MM.1S (cell line): ENCODE measurements around the gene TTLL6.

Experiments
- DNase-seq: peaks from one replicate; pipeline ENCODE4 v3.0.0-alpha.2; 2015
- H2AFZ ChIP-seq: fragments of 300-600 bp; sonication (generic); 2 replicates; pipeline ENCODE4 v1.6.0; 2016; ENCODE audit warnings: antibody characterized with exemption, low read length
- H3F3A ChIP-seq: fragments of 300-600 bp; sonication (generic); 2 replicates; pipeline ENCODE4 v1.6.1; 2016; ENCODE audit warnings: mild to moderate bottlenecking, antibody characterized with exemption, low read length, moderate library complexity, mixed read lengths; ENCODE audit not compliant: insufficient read depth
- H3K27ac ChIP-seq: fragments of 300-600 bp; sonication (generic); 2 replicates; pipeline ENCODE4 v1.5.1; 2016; ENCODE audit warnings: mild to moderate bottlenecking, low read length
- H3K27me3 ChIP-seq: fragments of 300-600 bp; sonication (generic); replicated peaks from 2 replicates; pipeline ENCODE4 v1.6.0; 2016; ENCODE audit warnings: low read length; ENCODE audit not compliant: insufficient read depth
- H3K36me3 ChIP-seq: fragments of 300-600 bp; sonication (generic); replicated peaks from 2 replicates; pipeline ENCODE4 v1.6.1; 2016; ENCODE audit warnings: mild to moderate bottlenecking, low read length, mixed read lengths; ENCODE audit not compliant: insufficient read depth
- H3K4me1 ChIP-seq: fragments of 300-600 bp; sonication (generic); 2 replicates; pipeline ENCODE4 v1.6.1; 2016; ENCODE audit warnings: low read length, mixed read lengths
- H3K4me2 ChIP-seq: fragments of 300-600 bp; sonication (generic); 2 replicates; pipeline ENCODE4 v1.6.0; 2016; ENCODE audit warnings: low read depth, low read length
- H3K4me3 ChIP-seq: fragments of 300-600 bp; sonication (generic); 2 replicates; pipeline ENCODE4 v1.5.1; 2016; ENCODE audit warnings: low read length, mixed read lengths
- H3K79me2 ChIP-seq: fragments of 300-600 bp; sonication (generic); 2 replicates; pipeline ENCODE4 v1.6.1; 2016; ENCODE audit warnings: mixed run types, low read length, mixed read lengths
- H3K9ac ChIP-seq: fragments of 300-600 bp; sonication (generic); 2 replicates; pipeline ENCODE4 v1.6.1; 2016; ENCODE audit warnings: low read length, mixed read lengths
- H3K9me2 ChIP-seq: fragments of 300-600 bp; sonication (generic); replicated peaks from 2 replicates; pipeline ENCODE4 v1.6.1; 2016; ENCODE audit warnings: mild to moderate bottlenecking, low read length, mixed read lengths; ENCODE audit not compliant: insufficient read depth
- H3K9me3 ChIP-seq: fragments of 300-600 bp; sonication (generic); replicated peaks from 2 replicates; pipeline ENCODE4 v1.6.1; 2016; ENCODE audit warnings: mild to moderate bottlenecking, low read length, mixed read lengths; ENCODE audit not compliant: insufficient read depth
- H4K20me1 ChIP-seq: fragments of 300-600 bp; sonication (generic); 2 replicates; pipeline ENCODE4 v1.6.1; 2016; ENCODE audit warnings: mild to moderate bottlenecking, low read length, moderate library complexity, mixed read lengths; ENCODE audit not compliant: insufficient read depth
- CTCF ChIP-seq: fragments of 300-600 bp; sonication (generic); IDR thresholded peaks from 2 replicates; pipeline ENCODE4 v1.5.1; 2016; ENCODE audit warnings: antibody characterized with exemption, low read length, mixed read lengths
- EZH2 ChIP-seq: fragments of 300-600 bp; sonication (generic); optimal IDR thresholded peaks from 2 replicates; pipeline ENCODE3; 2017; ENCODE audit warnings: low read depth, mild to moderate bottlenecking, antibody characterized with exemption, low read length, mixed read lengths
- EZH2phosphoT487 ChIP-seq: fragments of 300-600 bp; sonication (generic); IDR thresholded peaks from 2 replicates; pipeline ENCODE4 v1.6.1; 2018; ENCODE audit warnings: antibody characterized with exemption, low read length

Gene TTLL6

DNA sequence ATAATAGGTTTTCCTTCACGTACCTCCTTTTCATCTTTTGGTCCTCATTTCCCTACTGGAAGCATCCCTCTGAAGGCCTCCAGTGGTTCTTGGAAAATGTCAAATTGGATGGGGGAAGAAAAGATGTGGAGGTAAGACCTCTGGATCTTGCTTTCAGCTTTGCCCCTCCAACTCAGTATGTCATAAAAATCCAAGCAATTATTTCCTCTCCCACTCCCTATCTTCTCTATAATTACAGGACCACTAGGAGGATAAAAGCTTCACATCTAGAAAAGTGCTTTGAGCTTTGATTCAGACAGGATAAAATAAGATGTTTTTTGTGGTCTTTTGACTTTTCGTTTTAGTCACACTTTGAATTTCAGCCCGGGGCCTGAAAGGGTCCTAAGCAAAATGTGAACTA, 1.7 kb downstream of the TTLL6 start:
- Histone ChIP-seq H3K27me3 (peaks cover 29% of the 10 kb centered on the region), H3K4me2 (no peak overlapping the region), H3F3A (0 out of 2 replicates have a peak, but pooled peaks cover 9% of the 10 kb centered on the region), H3K9me2 (no peaks in the 10 kb centered on the region), H3K36me3 (no peaks in the 10 kb centered on the region), H3K4me3 (no peak overlapping the region), H4K20me1 (no peaks in the 10 kb centered on the region), H3K4me1 (no peaks in the 10 kb centered on the region), H3K27ac (no peak overlapping the region), H3K9me3 (no peaks in the 10 kb centered on the region), H2AFZ (no peak overlapping the region), H3K79me2 (no peaks in the 10 kb centered on the region), H3K9ac (no peak overlapping the region)
- TF ChIP-seq CTCF = no peak
- TF ChIP-seq EZH2phosphoT487 = no peak
- TF ChIP-seq EZH2 = no peak
- no peak for DNase-seq

DNA sequence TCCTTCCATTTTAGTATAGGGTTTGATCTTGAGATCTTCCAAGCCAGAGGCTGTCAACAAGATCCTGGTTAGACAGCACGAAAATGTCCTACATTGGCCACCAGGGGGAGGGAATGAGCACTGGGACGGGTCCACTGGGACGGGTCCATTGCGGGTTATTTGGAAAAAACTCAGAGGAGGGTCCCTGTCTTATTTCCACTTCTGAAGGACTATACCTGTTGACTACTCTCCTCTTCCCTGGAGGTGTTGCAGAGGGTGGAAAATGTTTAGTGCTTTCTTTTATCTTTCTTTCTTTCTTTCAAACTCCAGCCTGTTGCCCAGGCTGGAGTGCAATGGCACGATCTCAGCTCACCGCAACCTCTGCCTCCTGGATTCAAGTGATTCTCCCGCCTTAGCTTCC, 2.5 kb downstream of the TTLL6 start:
- DNase-seq = peak; percentile 58
- H3K27ac ChIP-seq = no peak overlapping the region
- no peaks in the 10 kb centered on the region for H3K9me2 ChIP-seq
- peaks cover 29% of the 10 kb centered on the region for H3K27me3 ChIP-seq
- H3K36me3 ChIP-seq = no peaks in the 10 kb centered on the region
- no peak overlapping the region for H3K4me2 ChIP-seq
- no peaks in the 10 kb centered on the region for H3K4me1 ChIP-seq
- TF ChIP-seq CTCF (peak; percentile 80), EZH2phosphoT487 (no peak)
- no peaks in the 10 kb centered on the region for H3K79me2 ChIP-seq
- no peak overlapping the region for H3K4me3 ChIP-seq
- no peaks in the 10 kb centered on the region for H3K9me3 ChIP-seq
- H2AFZ ChIP-seq = no peak overlapping the region
- H4K20me1 ChIP-seq = no peaks in the 10 kb centered on the region
- no peak overlapping the region for H3K9ac ChIP-seq
- H3F3A ChIP-seq = 0 out of 2 replicates have a peak, but pooled peaks cover 9% of the 10 kb centered on the region

DNA sequence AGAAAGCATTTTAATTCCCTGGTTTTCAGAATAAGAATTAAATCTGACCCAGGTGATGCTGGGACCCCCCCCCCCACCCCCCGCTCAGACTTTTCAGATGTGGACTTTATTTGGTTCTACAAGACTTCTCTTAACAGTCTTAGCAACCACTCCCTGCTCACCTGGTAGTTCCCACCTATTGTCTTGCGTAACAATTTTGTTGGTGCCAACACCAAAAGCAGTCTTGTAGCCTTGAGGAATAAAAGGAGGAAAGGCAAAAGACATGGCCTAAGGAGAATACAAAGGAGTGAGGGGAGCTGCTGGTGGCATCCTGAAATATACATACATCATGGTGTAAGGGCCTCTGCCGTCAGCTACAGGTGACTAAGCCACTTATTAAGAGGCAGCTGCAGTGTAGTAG, 5.0 kb downstream of the TTLL6 start:
- no peak for DNase-seq
- H3F3A ChIP-seq = 0 out of 2 replicates have a peak, but pooled peaks cover 9% of the 10 kb centered on the region
- TF ChIP-seq EZH2phosphoT487 (no peak), CTCF (no peak), EZH2 (no peak)
- H3K27ac ChIP-seq = no peak overlapping the region
- no peaks in the 10 kb centered on the region for H3K9me3 ChIP-seq
- H3K9me2 ChIP-seq = no peaks in the 10 kb centered on the region
- no peaks in the 10 kb centered on the region for H3K4me1 ChIP-seq
- no peak overlapping the region for H3K4me2 ChIP-seq
- peaks cover 23% of the 10 kb centered on the region for H3K27me3 ChIP-seq
- no peak overlapping the region for H2AFZ ChIP-seq
- H3K79me2 ChIP-seq = no peaks in the 10 kb centered on the region
- no peak overlapping the region for H3K9ac ChIP-seq
- no peaks in the 10 kb centered on the region for H4K20me1 ChIP-seq
- no peak overlapping the region for H3K4me3 ChIP-seq
- H3K36me3 ChIP-seq = no peaks in the 10 kb centered on the region

DNA sequence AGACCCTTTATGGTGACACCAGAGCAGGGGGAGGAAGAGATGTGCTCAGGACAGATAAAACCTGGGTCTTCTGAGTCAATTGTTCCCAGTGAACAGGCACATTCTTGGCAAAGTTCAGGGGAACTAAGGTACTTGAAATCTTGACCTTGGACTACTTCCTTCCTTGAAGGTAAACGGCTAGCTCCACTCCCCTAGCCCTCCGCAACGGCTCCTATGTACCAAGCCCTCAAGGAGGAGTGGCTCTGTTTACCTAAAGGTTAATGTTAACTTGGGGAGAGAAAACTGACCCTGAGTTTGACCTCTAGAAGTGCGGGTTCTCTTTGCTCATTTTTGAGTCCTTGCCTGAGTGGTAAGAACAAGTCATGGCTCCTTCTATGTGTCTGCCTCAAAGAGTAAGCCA, 7.8 kb downstream of the TTLL6 start:
- Histone ChIP-seq H3K27ac (no peak overlapping the region), H3K4me3 (no peak overlapping the region), H3K79me2 (no peaks in the 10 kb centered on the region), H3K9ac (no peak overlapping the region), H3K27me3 (no peaks in the 10 kb centered on the region), H3K4me2 (no peak overlapping the region), H3F3A (no peaks in the 10 kb centered on the region), H3K4me1 (no peaks in the 10 kb centered on the region), H3K36me3 (no peaks in the 10 kb centered on the region), H4K20me1 (no peaks in the 10 kb centered on the region), H3K9me2 (no peaks in the 10 kb centered on the region), H3K9me3 (no peaks in the 10 kb centered on the region), H2AFZ (no peak overlapping the region)
- DNase-seq = no peak
- TF ChIP-seq EZH2 = no peak
- no peak for TF ChIP-seq EZH2phosphoT487
- no peak for TF ChIP-seq CTCF
